Body of pancreas (tissue), 4 donors: ENCODE measurements around the gene CFAP54. TPM values are rescaled to one million over a fixed set of nuclear protein-coding genes. Genes with fewer than 3 reads are reported as not detected.

Source experiments
- ATAC-seq: fragments of 150-250 bp; one replicate; pipeline ENCODE4 v1.9.1; 2016
- DNase-seq, 4 donors: peaks; one replicate each; pipeline ENCODE4 v3.0.0-alpha.2; 2019
- H3K27ac ChIP-seq, 4 donors: fragments of 200-600 bp; sonication (generic); 1 replicate in 3 of 4; 2 replicates in 1 of 4; pipeline versions ENCODE4 v1.5.1 to v1.6.1; 2016 to 2019; ENCODE audit warnings: mild to moderate bottlenecking in 1 of 4, mixed read lengths in 1 of 4, moderate library complexity in 1 of 4
- H3K27me3 ChIP-seq, 2 donors: fragments of 200-600 bp; sonication (generic); one replicate each; pipeline ENCODE4 v1.6.0; 2016; ENCODE audit warnings: mild to moderate bottlenecking in 1 of 2
- H3K36me3 ChIP-seq, 2 donors: fragments of 200-600 bp; sonication (generic); replicated peaks in 1 of 2; 2 replicates each; pipeline ENCODE4 v1.5.1; 2016; ENCODE audit warnings: low read depth in 2 of 2; ENCODE audit not compliant: insufficient read depth in 1 of 2
- H3K4me1 ChIP-seq: fragments of 200-600 bp; sonication (generic); one replicate; pipeline ENCODE4 v1.6.0; 2016
- H3K4me3 ChIP-seq, 2 donors: fragments of 200-600 bp; sonication (generic); 1 replicate in 1 of 2; 2 replicates in 1 of 2; pipeline ENCODE4 v1.5.1; 2016 to 2019
- H3K9me3 ChIP-seq, 3 donors: fragments of 200-600 bp; sonication (generic); 1 replicate in 2 of 3; 2 replicates in 1 of 3; pipeline ENCODE4 v1.5.1; 2016
- POLR2A ChIP-seq, 3 donors: fragments of 450-650 bp; IDR thresholded peaks; one replicate each; pipeline ENCODE4 v1.6.1; 2016; ENCODE audit warnings: antibody characterized with exemption in 3 of 3, mild to moderate bottlenecking in 2 of 3
- WGBS, 2 donors: methylation state at CpG; one replicate each; pipeline ENCODE4 v1.1.5; 2017; 5-methylcytosine and 5-hydroxymethylcytosine counted together
- intact Hi-C: fragments of 100-400 bp; cut with DNase I; formaldehyde crosslinking; loops from one replicate; pipeline ENCODE4 v1.15.1; 2023
- total RNA-seq, 2 donors: library from RNA; depleted of rRNA; stranded (reverse); fragments of >200 nt; gene quantifications; one replicate each; pipeline ENCODE4 v1.1.0, GENCODE V29; 2016
- TF ChIP-seq, protein P1 (sequence below), 7 experiments: fragments of 450-650 bp in 4 of 7; fragments of 200-600 bp in 3 of 7; sonication (generic) in 3 of 7; IDR thresholded peaks; one replicate each; pipeline ENCODE4 v1.5.1; 2016 to 2019; ENCODE audit warnings: antibody characterized with exemption in 7 of 7

Gene CFAP54
- total RNA-seq, 2 donors from 2014 or later = 0.52 TPM; not detected in 1

DNA sequence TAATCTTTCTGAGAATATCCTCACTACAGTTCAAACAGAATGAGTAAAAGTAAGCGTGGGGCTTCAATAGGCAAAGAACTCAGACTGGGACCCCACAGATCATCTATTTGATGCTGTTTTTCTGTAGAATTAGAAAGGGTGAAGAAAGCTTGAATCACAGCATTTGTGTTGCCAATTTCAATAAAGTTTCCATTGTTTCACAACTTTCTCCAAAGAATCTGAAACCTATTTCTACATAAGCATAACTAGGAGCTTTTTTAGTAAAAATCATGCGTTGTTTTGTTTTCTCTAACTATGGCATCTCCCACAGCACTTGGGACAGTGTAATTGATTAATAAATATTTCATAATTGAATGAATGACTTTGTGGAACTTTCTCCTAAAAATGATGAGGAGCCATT, 401.0 kb downstream of the CFAP54 start:
- no peaks in the 10 kb centered on the region for H3K36me3 ChIP-seq
- no peak overlapping the region for H3K27ac ChIP-seq
- no peaks in the 10 kb centered on the region for H3K4me1 ChIP-seq
- H3K4me3 ChIP-seq = no peak overlapping the region
- DNase-seq = no peak
- no peaks in the 10 kb centered on the region for H3K9me3 ChIP-seq
- H3K27me3 ChIP-seq = no peaks in the 10 kb centered on the region
- no peak for ATAC-seq
- WGBS, 2 donors = 74 to 79% methylated on average over 2 of the region's 2 CpGs
- intact Hi-C loops = no loop called here
- TF ChIP-seq POLR2A (IDR thresholded peaks at IDR 0.05) = no peak
- TF ChIP-seq, protein P1, sequence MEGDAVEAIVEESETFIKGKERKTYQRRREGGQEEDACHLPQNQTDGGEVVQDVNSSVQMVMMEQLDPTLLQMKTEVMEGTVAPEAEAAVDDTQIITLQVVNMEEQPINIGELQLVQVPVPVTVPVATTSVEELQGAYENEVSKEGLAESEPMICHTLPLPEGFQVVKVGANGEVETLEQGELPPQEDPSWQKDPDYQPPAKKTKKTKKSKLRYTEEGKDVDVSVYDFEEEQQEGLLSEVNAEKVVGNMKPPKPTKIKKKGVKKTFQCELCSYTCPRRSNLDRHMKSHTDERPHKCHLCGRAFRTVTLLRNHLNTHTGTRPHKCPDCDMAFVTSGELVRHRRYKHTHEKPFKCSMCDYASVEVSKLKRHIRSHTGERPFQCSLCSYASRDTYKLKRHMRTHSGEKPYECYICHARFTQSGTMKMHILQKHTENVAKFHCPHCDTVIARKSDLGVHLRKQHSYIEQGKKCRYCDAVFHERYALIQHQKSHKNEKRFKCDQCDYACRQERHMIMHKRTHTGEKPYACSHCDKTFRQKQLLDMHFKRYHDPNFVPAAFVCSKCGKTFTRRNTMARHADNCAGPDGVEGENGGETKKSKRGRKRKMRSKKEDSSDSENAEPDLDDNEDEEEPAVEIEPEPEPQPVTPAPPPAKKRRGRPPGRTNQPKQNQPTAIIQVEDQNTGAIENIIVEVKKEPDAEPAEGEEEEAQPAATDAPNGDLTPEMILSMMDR (IDR thresholded peaks at IDR 0.05) = no peak

DNA sequence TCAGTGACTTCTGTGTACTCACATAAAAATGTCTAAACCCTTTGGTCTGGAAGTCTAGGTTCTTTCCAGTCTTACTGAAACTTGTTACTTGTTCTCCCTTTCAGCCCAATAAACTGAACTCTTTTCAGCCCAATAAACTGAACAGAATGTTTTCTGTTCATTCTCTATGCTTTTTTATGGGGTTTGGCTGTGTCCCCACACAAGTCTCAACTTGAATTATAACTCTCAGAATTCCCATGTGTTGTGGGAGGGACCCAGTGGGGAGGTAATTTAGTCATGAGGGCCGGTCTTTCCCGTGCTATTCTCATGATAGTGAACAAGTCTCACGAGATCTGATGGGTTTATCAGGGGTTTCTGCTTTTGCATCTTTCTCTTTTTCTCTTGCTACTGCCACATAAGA, 402.7 kb downstream of the CFAP54 start:
- TF ChIP-seq POLR2A (IDR thresholded peaks at IDR 0.05) = no peak
- TF ChIP-seq, protein P1 (IDR thresholded peaks at IDR 0.05) = no peak
- no peaks in the 10 kb centered on the region for H3K27me3 ChIP-seq
- DNase-seq (no peak), ATAC-seq (no peak)
- 63 to 64% methylated on average over 3 of the region's 3 CpGs for WGBS, 2 donors
- no peaks in the 10 kb centered on the region for H3K9me3 ChIP-seq
- H3K4me1 ChIP-seq = no peaks in the 10 kb centered on the region
- H3K27ac ChIP-seq = no peak overlapping the region
- no peak overlapping the region for H3K4me3 ChIP-seq
- intact Hi-C loops = no loop called here
- H3K36me3 ChIP-seq = no peaks in the 10 kb centered on the region

DNA sequence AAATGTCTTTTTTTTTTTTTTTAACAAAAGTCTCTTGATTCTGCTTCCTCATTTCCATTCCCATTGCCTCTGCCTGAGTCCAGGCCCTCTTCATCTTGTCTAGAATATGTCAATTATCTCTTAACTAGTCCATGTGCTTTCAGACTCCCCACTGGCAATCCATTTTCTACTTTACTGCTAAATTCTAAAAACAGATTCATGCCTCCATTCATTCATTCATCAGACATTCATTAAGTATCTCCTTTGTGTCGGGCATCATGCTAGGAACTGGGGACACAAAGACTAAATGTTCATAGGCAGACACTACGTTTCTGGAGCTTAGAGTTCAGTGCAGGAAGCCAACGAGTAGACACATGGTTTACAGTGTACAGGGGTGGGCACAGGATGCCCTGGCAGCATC, 408.0 kb downstream of the CFAP54 start:
- no peaks in the 10 kb centered on the region for H3K27me3 ChIP-seq
- no peak overlapping the region for H3K4me3 ChIP-seq
- TF ChIP-seq, protein P1 (IDR thresholded peaks at IDR 0.05) = no peak
- no peak for TF ChIP-seq POLR2A (IDR thresholded peaks at IDR 0.05)
- ATAC-seq (no peak), DNase-seq (no peak)
- intact Hi-C loops = no loop called here
- H3K27ac ChIP-seq = no peak overlapping the region
- no peaks in the 10 kb centered on the region for H3K4me1 ChIP-seq
- no peaks in the 10 kb centered on the region for H3K36me3 ChIP-seq
- H3K9me3 ChIP-seq = no peaks in the 10 kb centered on the region
- 54 to 60% methylated on average over 3 of the region's 3 CpGs for WGBS, 2 donors

DNA sequence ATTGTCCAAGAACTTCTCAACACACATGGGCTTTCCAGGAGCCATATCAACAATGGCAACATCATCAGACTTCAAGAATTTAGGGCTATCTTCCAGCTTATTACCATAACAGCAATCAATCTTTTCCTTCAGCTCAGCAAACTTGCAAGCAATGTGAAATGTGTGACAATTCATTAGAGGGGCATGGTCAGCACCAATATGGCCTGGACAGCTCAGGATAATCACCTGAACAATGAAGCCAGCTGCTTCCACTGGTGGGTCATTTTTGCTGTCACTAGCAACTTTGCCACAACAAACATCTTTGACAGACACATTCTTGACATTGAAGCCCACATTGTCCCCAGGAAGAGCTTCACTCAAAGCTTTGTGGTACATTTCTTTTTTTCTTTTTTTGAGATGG, 411.8 kb downstream of the CFAP54 start:
- H3K4me3 ChIP-seq = no peak overlapping the region
- no peak overlapping the region for H3K27ac ChIP-seq
- no peaks in the 10 kb centered on the region for H3K4me1 ChIP-seq
- DNase-seq = no peak
- no peaks in the 10 kb centered on the region for H3K36me3 ChIP-seq
- TF ChIP-seq, protein P1 (IDR thresholded peaks at IDR 0.05) = no peak
- no peak for TF ChIP-seq POLR2A (IDR thresholded peaks at IDR 0.05)
- no peaks in the 10 kb centered on the region for H3K9me3 ChIP-seq
- no peak for ATAC-seq
- intact Hi-C loops = no loop called here
- H3K27me3 ChIP-seq = no peaks in the 10 kb centered on the region

DNA sequence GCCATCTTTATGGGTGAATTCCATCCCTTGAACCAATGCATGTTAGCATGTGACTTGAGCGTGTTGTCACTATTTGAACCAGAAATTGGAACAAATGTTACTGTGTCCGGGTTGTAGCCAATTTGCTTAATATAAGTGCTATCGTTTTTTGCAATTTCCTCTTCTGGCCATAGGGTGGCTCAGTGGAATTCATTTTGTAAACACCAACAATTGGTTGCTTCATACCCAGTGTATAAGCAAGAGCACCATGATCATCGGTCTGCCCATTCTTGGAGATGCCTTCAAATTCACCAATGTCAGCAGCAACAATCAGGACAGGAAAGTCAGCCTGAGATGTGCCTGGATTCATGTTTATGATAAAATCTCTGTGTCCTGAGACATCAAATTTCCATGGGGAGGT, 412.7 kb downstream of the CFAP54 start:
- Histone ChIP-seq H3K36me3 (no peaks in the 10 kb centered on the region), H3K4me3 (no peak overlapping the region), H3K27me3 (no peaks in the 10 kb centered on the region), H3K27ac (no peak overlapping the region), H3K4me1 (no peaks in the 10 kb centered on the region), H3K9me3 (no peaks in the 10 kb centered on the region)
- ATAC-seq (no peak), DNase-seq (no peak)
- intact Hi-C loops = no loop called here
- no peak for TF ChIP-seq POLR2A (IDR thresholded peaks at IDR 0.05)
- TF ChIP-seq, protein P1 (IDR thresholded peaks at IDR 0.05) = no peak
- 59 to 66% methylated on average over 4 of the region's 4 CpGs for WGBS, 2 donors
